ENCODE results near the gene COL15A1.

The COL15A1 gene

GRCh38 chr9:98992107-98992884 is 48.6 kb downstream of the COL15A1 start:
- DNase-seq = no peak

- DNase-seq = no peak
Measured at GRCh38 chr9:98992885-98993569, 49.3 kb downstream of the COL15A1 start.

DNA sequence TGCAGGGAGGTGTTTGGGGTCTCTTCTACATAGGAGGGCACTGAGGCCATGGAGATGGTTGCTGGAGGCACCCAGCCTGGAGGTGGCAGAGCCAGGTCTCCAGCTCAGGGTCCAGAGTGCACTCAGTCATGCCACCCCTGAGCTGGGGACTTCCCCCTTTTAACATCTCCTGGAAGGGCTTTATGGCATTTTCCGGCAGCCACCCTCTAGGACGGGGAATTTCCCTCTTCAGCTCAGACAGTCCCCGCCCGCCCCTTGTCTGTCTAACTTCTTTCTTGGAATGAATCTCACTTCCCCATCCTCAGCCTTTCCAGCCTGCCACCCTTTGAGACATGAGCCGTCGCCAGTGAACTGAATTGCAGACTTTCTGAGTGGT is 49.9 kb downstream of the COL15A1 start:
- peak in 19 of 56 donors; percentile 11 to 58 (median 27) for DNase-seq

DNA sequence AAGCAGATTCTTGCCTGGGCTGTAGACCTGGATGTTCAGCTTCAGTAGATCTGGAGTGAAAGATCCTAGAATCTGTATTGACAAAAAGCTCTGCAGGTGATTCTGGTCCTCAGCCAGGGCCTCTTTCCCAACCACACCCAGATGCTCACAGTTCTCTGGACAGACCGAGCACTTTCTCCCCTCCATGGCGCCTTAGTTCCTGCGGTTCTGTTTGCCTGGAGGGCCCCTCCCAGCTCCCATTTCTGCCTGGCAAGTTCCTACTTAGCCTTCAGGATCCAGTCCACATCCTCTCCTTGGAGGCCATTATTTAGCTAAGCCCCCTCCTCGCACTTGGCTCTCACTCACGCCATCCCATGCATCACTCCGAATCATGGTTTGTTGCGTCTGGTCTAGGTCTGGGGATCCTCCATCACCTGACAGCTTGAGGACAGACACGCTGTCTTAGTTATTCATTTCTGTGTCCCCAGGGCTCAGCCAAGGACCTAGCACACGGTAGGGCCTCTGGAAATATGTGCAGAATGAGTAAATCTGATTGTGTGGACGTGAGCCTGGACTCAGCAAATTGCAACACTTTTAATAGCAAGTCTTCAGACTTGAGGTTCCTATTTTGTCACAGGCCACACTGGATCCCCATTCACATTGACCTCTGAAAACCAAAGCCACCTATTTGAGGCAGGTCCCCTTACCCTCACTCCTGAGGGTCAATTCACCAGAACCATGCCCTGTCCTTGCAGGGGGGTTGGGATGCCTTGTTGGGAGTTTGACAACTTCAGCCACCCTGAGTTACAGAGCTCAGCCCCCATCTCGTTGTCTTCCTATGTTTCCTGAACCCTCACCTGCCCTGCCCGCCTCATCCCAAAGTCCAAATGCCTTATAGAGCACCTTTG is 50.7 kb downstream of the COL15A1 start:
- DNase-seq = no peak

DNA sequence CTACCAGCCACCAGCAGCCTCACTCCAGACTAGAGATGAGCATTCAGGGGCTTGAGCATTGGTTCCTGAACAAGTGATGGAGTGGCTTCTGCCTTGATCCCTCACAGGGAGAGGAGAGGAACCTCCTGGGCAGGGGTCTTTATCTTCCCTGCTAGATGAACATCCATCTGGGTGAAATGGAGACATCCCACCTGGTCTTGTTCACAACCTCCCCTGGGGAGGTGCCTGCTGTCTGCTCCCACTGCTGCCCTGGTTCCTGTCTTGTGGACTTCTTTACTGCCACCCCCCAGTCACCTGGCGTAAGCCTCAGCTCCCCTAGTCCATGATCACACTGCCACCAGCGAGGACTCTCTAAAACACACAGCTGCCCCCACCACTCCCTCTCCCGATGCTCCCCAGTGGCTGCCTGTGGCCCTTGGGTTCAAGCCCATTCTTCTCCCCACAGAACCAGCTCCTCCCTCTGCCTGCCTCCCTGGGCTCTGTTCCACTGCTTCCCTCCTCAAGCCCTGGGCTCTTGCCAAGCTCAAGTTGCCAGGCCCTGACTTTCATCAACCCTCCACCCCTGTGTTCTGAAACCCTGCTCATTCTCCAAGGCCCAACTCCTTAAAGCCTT is 51.5 kb downstream of the COL15A1 start:
- peak in 14 of 56 donors; percentile 7 to 52 (median 28) for DNase-seq

DNA sequence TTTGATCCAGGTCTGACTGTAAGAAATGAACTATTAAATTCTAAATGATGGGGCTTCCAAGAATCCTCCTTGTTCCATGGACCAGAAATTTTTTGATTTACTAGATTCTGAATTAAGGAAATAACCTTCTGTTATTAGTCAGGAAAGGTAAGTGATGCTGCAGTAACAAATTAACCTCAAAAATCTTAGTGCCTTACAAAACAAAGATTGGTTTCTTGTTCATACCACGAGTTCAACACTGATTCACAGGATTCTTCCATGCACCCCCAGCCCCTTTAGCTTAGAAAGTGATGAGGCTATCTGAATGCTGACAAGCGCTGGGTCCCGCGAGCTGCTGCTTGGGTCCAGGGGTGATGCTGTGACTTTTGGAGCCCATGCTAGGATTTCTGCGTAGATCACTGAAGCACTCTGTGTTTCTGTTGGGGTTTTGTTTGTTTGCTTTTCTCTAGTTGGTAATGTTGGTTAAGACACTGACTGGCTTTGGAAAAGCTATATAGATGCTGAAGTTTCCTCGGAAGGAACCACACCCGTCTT is 52.3 kb downstream of the COL15A1 start:
- DNase-seq = no peak

GRCh38 chr9:98997604-98998003 is 53.9 kb downstream of the COL15A1 start:
- no peak for DNase-seq

DNA sequence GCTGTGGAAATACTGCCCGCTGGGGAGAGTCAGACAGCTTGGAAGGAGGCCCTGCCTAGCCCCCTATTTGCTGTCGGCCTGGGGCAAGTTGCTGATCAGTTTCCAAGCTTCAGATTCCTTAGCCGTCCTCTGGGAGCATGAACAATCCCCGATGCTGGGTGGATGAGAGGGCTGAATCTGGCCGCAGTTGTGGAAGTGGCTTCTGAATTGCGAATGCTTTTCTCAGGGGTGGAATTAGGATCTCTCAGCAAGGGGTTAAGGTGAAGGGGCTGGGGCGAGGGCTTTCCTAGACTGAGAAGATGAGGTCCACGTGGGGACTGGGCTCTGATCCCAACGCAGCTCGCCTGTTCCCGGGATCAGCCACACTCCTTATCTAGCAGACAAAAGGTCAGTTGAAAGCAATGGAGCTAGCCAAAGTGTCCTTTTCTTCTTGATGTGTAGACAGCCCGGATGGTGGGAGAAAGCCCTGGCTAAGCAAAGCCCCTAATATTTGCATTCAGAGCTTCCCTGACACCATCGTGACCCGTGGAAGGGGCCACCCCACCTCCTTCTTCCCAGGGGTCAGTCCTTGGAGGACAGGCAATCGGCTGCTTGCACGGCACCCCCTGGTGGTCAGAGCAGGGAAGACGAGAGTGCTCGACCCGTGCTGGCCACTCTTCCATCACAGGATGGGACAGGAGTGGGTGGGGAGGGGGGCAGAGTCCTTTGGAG is 54.9 kb downstream of the COL15A1 start:
- DNase-seq = peak in 49 of 56 donors; percentile 10 to 82 (median 50)

DNA sequence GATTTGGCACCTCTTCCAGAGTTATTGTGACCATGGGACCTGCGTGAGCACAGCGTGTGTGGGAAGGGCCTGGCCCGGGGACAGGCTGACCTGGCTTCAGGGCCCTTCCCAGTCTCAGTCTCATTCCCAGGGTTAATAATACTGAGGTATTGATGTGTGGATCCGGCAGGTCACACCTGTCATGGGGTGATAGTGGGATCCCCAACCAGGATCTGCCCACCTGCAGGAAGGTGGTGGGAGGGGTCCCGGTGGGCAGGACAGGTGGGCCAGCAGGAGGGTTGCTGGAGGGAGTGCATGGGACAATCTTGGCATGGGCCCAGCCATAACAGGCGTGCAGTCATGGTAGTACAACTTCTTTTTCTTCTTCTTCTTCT is 55.4 kb downstream of the COL15A1 start:
- no peak for DNase-seq

DNA sequence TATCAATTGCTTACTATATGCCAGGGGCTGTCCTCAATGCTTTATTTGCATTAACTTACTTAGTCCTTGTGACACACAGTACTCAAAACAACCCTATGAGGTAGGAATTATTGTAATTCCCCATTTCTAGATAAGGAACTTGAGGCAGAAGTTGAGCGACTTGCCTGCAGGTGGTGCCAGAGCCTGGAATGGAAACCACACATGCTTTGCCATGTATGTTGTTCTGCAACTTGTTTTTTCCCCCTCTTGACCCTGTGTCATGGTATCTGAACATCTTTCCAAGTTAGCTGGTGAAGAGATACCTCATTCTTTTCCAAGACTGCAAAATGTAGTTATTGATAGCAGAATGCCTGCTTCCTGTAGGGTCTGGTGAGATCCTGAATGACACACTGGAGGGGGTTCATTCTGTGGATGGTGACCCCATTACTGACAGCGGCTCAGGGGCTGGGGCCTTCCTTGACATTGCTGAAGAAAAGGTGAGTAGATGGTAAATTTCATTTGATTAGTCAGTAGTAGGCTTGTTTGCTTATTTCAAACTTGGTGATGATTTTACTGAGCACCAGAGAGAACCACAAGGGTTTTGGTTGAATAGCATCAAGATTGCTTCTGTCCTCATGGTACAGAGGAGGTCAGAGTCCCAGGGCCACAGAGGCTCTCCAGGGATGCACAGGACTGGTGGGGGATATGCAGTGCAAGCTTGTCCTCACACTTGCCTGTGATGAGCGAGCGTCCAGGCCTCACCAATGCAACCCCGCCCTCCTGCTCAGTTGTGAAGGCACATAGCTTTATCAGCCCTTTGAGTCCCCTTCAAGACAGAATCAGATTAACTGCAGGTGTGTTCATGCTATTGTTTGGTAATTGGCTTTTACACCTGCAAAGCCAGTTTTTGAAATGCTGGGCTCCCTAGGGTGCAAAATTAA is 57.0 kb downstream of the COL15A1 start:
- peak in 22 of 56 donors; percentile 9 to 70 (median 29) for DNase-seq

GRCh38 chr9:99001892-99002291 is 58.2 kb downstream of the COL15A1 start:
- no peak for DNase-seq

- no peak for DNase-seq
Measured at GRCh38 chr9:99002706-99003105, 59.0 kb downstream of the COL15A1 start.

- no peak for DNase-seq
Measured at GRCh38 chr9:99003308-99003707, 59.6 kb downstream of the COL15A1 start.

DNA sequence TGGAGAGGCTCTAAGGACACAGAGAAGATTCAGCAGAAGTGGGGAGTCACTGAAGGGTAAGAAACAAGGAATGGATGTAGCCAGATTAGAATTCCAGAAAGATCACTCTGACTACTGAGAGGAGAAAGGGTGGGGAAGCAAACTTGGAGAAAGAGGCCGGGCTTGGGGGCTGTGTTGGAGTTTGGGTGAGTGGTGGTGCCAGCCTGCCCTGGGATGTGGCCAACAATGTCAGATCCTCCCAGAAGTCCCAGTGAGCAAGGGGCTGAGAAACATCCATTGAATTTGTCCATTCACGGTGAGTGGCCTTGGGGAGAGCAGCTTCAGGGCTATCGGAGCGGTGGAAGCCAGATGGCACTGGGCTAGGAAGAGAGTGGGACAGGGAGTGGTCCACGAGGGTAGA is 60.4 kb downstream of the COL15A1 start:
- DNase-seq = no peak

- no peak for DNase-seq
Measured at GRCh38 chr9:99004717-99005460, 61.2 kb downstream of the COL15A1 start.

DNA sequence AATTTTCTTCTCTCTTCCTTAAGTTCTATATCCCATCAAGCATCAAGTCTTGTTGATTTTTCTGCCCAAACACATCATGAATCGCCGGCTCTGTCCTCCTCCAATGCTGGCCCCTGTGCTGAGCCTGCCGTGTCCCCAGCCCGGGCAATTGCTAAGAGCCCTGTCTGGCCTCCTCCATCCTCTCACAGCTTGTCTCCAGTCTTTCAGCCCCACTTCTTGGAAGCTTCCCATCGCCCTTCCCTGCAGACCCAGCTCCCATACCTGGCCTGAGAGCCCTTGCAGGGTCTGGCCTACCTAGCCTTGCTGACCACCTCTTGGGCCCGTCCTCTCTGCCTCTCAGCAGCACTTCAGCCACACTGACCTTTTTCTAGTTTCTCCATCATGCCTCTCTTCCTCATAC is 61.9 kb downstream of the COL15A1 start:
- no peak for DNase-seq

- DNase-seq = no peak
Measured at GRCh38 chr9:99006511-99006910, 62.8 kb downstream of the COL15A1 start.

DNA sequence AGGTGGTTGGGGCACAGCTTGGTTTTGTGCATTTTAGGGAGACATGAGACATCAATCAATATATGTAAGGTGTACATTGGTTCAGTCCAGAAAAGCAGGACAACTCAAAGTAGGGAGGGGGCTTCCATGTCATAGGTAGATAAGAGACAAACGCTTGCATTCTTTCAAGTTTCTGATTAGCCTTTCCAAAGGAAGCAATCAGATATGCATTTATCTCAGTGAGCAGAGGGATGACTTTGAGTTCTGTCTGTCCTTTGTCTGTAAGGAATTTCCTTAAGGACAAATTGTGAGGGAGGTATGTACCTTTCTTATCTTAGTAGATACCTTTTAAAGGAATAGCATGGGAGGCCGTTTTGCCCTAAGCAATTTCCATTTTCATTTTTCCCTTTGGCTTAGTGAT is 63.3 kb downstream of the COL15A1 start:
- no peak for DNase-seq

DNA sequence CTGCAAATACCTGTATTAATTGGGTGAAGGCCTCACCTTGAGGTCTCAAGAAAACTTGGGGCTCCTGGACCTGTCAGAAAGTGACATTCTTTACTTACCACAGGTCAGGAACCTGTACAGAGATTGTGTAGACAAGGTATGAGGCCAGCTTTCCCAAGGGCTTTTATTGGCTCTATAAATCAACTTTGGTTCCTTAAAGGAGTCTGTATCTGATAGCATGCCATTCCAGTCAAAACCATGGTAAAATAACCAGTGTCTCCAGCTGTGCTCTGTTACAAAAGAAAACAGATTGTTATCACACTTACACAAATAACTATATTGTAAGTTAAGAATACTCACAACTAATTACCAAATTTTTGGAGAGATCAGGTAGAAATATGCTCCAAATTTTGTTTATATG is 64.5 kb downstream of the COL15A1 start:
- no peak for DNase-seq

Measured in amygdala (tissue), 56 donors.